ENCODE data around the gene PPAN.

The PPAN gene

DNA sequence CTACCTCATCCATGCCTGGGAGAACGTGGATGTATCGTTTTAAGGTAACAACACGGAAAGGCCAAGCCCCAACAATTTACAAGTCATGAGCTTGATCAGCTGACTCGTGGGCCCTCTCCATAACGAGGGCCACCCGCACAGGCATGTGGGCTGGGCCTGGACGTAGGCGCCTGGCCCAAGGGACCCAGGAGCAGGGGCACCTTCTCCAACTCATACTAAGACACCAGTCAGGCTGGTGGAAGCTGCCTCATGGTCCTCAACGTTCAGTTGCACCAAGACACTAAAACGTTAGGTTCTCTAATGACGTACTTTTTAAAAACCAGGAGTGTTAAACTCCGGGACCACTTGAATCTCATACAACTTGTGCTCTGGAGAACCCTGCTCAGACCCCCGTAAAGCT lies 35.3 kb downstream of the PPAN start:
- DNase-seq (ENCODE audit: low read depth in 3 of 3): no peak

DNA sequence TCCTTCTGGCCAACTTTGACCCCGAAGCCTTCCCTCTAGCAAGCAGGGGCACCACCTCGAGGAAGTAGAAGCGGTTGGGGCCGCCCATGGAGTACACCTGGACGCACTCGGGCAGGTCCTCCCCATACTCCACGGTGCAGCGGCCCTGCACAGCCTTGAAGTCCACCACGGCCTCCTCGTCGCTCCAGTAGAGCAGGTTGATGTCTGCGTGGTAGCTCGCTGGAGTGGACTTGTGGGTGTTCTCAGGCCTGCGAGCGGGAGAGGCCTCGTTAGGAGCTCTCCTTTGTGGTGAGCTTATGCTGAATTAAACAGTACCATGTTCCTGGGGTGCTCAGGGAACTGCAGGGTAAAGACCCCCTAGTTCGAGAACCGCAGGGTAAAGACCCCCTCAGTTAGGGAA lies 35.8 kb downstream of the PPAN start:
- no peak for DNase-seq (ENCODE audit: low read depth in 3 of 3)

DNA sequence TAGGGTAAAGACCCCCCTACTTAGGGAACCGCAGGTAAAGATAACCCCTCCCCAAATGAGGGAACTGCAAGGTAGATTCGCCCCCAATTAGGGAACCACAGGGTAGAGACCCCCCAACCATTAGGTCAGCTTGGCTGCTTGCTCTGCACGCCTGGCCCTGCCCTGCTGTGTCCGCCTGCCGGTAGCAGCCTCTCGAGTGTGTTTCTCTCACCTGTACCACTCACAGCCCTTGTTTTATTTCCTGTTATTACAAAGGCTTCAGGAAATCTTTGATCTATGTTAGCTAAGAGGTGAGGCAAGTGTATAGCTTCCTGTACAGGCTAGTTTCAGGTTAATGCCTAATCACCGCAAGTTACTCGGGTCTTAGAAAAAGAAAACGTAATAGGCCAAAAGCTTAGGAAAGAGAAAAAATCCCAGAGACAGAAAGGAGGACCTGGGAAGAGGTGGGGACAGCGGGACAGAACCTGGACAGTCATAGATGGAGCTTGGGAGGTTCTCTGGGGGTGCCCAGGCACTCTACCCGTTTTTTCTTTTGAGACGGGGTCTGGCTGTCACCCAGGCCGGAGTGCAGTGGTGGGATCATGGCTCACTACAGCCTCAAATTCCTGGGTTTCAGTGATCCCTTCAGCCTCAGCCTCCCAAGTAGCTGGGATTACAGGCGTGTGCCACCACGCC lies 36.7 kb downstream of the PPAN start:
- peak in 2 of 3 experiments; percentile 23 for DNase-seq (ENCODE audit: low read depth in 3 of 3)

DNA sequence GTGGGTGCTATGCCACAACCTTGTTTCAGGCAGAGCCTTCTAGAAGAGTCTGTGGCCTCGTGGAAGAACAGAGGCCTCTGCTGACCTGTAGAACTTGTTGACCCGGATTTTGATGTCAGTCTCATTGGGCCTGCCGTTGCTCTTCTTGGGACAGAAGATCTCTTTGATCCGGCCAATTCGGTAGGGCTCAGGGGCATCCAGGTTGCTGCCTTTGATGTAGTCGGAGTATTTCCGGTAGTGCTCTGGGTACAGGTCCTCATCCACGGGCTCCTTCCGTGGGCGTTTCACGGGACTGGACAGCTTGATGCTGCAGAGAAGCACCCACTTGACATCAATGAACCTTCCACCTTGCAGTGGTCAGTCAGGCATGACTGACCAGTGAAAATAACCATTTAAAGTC lies 37.5 kb downstream of the PPAN start:
- no peak for DNase-seq (ENCODE audit: low read depth in 3 of 3)

DNA sequence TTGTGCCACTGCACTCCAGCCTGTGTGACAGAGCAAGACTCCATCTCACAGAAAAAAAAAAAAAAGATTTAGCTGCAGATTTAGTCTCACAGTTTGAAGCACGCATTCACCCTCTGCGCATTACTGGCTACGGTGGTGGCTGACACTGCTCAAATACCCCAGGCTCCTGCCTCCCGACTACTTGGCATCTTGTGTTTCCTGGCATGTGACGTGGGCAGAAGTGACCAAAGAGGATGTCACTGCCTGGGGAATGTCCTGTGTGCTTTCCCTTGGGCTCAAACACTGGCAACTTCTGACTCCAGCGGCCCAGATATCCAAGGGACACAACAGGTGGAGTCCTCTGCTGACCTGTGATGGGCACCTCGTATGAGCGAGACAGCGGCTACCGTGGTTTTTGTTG lies 38.2 kb downstream of the PPAN start:
- DNase-seq (ENCODE audit: low read depth in 3 of 3): no peak

DNA sequence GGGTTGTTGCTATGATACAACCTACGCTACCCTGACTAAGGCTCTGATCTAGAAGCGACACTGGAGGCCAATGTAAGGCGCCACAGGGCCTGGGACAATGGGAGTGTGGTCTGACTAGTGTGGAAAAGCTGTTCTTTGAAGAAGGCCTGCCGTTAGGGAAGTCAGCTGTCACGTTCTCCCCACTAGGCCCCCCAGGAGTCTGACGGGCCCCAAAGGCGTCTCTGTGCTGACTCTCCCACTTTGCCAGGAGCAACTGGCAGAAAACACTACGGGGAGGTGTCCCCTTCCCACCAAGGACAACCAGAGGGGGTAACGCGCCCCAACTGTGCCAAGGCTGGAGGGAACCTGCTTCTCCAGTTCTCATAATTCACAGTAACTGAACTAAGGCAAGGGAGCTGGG lies 38.9 kb downstream of the PPAN start:
- no peak for DNase-seq (ENCODE audit: low read depth in 3 of 3)

DNA sequence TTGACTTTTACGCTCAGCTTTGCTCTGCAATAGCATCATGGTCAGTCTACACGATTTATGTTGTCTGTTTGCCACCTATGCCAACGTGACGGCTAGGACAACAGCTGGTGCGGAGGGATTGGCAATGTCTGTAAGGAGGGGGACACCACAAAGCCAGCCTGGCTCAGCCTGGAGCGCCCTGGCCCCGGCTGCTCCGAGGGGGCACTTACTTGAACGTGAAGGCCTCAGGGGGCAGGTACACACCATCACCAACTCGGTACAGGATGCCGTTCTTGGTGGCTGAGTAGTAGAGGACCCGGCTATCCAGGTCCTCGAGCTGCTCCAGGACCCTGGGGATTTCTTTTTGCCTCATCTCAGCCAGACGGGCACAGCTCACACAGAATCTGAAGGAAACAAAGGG lies 40.0 kb downstream of the PPAN start:
- no peak for DNase-seq (ENCODE audit: low read depth in 3 of 3)

DNA sequence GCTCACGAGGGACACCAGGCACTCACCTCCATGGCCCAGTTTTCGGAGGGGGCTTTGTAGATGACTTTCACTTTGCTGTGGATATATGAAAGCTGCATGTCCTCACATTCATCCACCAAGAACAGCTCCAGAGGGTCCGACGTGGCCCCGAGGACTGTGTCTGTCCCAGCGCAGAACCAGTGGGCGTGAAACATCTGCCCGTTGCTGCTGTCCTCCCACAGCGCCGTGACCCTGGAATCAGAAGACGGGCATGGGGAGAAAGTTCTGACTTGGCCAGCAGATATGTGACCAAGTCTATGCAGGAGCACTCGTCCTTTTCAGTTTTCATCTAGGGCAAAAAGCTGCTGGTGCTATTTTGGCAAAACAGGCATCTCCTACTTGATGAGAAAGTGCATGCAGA lies 43.3 kb downstream of the PPAN start:
- no peak for DNase-seq (ENCODE audit: low read depth in 3 of 3)

DNA sequence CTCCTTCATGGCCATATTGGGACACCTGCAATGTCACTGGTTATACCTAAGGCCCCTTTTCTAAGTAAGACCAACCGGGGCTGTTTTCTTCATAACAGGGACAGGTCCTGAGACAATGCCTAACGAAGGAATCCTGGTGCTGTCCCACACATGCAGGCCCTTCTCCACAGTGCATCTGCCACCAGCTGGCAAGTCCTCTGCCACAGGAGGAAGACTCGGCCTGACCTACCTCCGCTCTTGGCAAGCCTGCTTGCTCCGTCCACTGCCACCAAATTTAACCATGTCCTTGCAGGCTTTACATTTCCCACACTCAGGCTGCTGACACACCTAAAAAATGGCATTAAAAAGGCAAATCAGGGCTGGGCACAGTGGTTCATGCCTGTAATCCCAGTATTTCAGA lies 45.4 kb downstream of the PPAN start:
- DNase-seq (ENCODE audit: low read depth in 3 of 3): no peak

DNA sequence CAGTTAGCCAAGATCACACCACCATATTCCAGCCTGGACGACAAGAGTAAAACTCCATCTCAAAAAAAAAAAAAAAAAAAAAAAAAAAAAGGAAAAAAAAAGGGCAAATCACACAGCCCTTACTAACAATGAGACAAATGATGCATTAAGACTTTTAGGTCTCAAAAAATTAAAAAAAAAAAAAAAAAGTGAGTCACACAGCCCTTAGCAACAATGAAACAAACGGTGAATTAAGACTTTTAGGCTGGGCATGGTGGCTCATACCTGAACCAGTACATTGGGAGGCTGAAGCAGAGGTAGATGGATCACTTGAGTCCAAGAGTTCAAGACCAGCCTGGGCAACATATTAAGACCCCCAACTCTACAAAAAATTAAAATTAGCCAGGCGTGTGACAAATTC lies 45.9 kb downstream of the PPAN start:
- no peak for DNase-seq (ENCODE audit: low read depth in 3 of 3)

DNA sequence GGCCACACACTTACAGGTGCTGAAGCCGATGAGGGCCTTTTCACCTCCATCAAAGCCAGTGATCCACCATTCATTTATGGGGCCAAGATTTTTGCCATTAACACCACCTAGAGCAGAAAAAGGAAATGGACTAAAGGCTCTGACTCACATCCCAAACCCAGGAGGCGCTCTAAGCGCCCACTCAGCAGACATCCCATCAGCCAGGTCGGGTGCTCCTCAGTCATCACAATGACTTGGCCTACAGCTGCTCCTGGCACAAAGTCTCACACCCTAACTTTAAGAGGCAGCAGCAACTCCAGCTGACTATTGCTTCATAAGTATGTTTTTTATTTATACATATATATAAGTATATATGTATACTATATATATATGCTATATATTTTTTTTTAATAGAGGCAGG lies 49.7 kb downstream of the PPAN start:
- DNase-seq (ENCODE audit: low read depth in 3 of 3): no peak

DNA sequence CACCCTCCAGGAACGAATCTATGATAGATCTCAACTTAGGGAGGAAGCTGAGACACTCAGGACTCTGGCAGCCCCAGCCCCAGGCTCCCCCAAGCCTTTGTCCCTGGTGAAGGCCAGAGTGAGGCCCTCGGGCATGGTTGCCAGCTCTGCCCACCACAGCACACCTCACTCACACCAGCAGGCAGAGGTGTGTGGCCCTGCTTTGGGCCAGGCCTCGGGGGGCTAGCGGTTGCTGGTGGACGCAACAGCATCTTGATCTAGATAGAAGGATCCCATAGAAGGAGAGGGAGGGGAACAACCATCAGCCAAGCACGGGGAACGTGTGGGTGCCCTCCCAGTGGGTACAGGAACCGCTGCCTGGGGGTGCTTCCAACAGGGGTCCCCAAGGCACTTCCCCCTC lies 51.9 kb downstream of the PPAN start:
- DNase-seq (ENCODE audit: low read depth in 3 of 3): no peak

DNA sequence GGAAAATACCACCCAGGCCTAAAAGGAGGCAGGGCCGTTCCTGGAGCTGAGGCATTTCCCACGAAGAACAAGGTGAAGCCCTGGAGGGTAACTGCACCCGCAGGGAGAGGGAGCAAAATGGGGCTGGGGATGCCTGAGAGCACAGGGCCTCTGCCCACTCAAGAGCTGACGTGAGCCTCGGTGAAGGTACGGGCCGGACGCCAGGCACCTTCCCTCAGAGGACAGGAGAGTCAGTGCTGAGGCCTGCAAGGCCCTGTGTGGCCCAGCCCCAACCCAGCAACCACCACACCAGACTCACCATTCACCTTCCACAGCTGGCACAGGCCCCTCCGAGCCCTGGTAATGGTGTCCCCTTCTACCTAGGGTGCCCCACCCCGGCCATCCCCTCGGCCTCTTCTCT lies 52.3 kb downstream of the PPAN start:
- DNase-seq (ENCODE audit: low read depth in 3 of 3): no peak

DNA sequence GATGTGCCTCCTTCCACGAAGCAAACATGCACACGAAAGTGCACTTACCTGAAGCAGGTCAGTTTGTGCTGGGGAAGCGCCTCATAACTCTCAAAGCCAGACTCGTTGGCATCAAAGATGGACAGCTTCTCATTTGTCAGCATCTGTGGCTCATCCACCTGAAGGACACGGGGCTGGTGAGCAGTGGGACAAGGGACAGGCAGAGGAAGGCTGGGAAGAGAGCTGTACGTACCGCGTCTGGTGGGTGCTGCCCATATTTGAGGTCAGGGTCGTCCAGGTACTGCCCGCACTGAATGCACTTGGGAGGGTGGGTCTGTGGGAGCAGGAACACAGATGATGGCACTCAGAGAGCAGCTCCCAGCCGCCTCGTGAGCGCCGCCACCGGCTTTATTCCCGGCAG lies 53.4 kb downstream of the PPAN start:
- no peak for DNase-seq (ENCODE audit: low read depth in 3 of 3)
